Stimulated activated memory B cell treated with anti-CD40 and anti-IgM and Interleukin-4, amounts not matched to agents 10 μg/mL and 1 μg/mL and 100 μg/mL, for 72 hours (primary cell): ENCODE measurements around the gene NELL1.

Experiments used
- ATAC-seq: fragments of 150-1000 bp; cut with Tn5 transposase; 2 replicates; pipeline ENCODE4 v1.10.0; 2021
- H3K27ac Mint-ChIP-seq: one replicate; pipeline ENCODE4 v1.8.0; 2022; ENCODE audit warnings: mild to moderate bottlenecking, mixed read lengths
- H3K27me3 Mint-ChIP-seq: one replicate; pipeline ENCODE4 v1.8.0; 2022; ENCODE audit warnings: mixed read lengths
- H3K36me3 Mint-ChIP-seq: one replicate; pipeline ENCODE4 v1.8.0; 2022; ENCODE audit warnings: mixed read lengths
- H3K4me1 Mint-ChIP-seq: one replicate; pipeline ENCODE4 v1.8.0; 2022; ENCODE audit warnings: mixed read lengths
- H3K4me3 Mint-ChIP-seq: one replicate; pipeline ENCODE4 v1.8.0; 2022; ENCODE audit warnings: mild to moderate bottlenecking, moderate library complexity, mixed read lengths
- H3K9me3 Mint-ChIP-seq: one replicate; pipeline ENCODE4 v1.8.0; 2022; ENCODE audit warnings: mixed read lengths

NELL1 gene

GRCh38 chr11:20912065-20912821 is 242.9 kb downstream of the NELL1 start:
- no peak for ATAC-seq
- no peak overlapping the region for H3K27ac Mint-ChIP-seq
- no peak overlapping the region for H3K4me3 Mint-ChIP-seq
- H3K9me3 Mint-ChIP-seq: peaks cover 4% of the 10 kb centered on the region
- no peaks in the 10 kb centered on the region for H3K27me3 Mint-ChIP-seq
- no peaks in the 10 kb centered on the region for H3K4me1 Mint-ChIP-seq
- H3K36me3 Mint-ChIP-seq: no peaks in the 10 kb centered on the region

DNA sequence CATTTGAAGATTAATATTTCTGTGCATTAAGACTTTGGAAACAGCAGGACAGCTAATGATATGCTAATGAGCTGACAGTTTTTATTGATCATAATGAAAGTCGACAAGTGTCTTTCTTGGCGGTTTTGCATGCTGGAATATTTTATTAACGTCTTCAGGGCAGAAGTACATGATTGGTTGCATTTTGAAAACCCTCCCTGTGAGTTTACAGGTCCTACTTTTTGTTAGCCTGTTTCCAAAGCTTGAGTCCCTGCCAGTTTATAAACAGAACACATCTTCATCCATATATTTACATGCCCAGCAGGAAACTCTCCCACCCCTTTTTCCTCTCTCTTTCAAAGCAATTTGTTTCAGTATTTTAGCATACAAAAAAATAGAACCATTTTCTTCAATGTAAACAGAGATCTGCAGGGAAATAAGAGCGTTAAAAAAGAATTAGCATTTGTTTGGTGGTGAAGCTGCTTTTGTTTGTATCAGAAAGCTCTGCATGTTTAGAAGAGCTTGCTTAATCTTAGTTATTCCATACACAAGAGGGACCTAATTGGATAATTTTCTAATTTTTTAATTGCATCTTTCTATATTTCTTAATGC is 243.6 kb downstream of the NELL1 start:
- H3K36me3 Mint-ChIP-seq: no peaks in the 10 kb centered on the region
- H3K4me1 Mint-ChIP-seq: no peaks in the 10 kb centered on the region
- ATAC-seq: no peak
- no peak overlapping the region for H3K4me3 Mint-ChIP-seq
- no peaks in the 10 kb centered on the region for H3K27me3 Mint-ChIP-seq
- H3K27ac Mint-ChIP-seq: no peak overlapping the region
- peaks cover 4% of the 10 kb centered on the region for H3K9me3 Mint-ChIP-seq

DNA sequence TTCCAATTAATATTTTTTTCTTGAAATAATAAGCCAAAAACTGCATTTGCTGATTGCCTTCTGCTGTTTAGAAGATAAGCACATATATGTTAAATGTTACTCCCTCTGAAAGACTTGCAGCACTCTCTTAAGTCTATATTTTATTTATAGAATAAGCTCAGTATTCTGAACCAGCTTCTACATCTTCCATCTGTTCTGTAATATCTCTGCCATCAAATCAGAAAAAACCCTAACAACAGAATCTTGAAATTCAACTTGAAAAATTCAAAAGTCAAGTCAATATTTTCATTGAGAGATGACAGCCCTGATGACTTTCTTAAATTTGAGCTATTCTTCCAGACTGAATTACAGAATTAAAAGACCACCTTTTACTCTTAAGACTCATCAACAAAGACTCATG is 247.9 kb downstream of the NELL1 start:
- Mint-ChIP-seq H3K9me3 (peaks cover 2% of the 10 kb centered on the region), H3K4me3 (no peak overlapping the region), H3K27me3 (no peaks in the 10 kb centered on the region)

DNA sequence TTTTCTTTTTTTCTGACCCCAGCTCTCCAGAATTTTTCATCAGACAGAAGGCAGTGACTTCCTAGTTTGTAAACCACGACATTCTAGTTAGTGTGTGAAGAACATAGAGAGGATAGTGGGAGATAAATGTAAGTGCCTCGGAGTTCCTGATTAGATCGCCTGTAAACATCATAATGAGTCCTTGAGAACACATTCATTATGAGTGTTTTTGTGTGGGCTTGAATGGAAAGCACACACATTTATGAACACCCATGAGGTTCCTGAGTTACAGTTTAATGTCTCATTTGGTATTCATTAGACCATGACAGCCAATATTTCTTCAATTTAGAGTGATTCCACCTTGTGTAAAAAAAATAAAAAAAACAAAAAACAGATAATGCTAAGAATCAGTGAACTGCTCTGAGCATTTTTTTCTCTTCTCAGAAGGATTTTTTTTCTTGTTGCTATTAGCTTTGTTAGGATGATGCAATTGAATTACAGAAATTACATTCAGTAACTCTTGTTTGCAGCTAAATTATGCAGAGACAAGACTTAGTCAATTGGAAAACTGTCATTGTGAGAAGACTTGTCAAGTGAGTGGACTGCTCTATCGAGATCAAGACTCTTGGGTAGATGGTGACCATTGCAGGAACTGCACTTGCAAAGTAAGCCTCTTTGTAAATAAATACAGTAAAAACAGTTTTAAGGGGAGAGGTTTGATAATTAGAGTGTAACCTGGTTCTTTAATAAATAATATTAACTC is 257.6 kb downstream of the NELL1 start:
- H3K36me3 Mint-ChIP-seq: no peaks in the 10 kb centered on the region
- no peak for ATAC-seq
- no peak overlapping the region for H3K4me3 Mint-ChIP-seq
- no peaks in the 10 kb centered on the region for H3K9me3 Mint-ChIP-seq
- no peaks in the 10 kb centered on the region for H3K27me3 Mint-ChIP-seq
- H3K4me1 Mint-ChIP-seq: no peaks in the 10 kb centered on the region
- H3K27ac Mint-ChIP-seq: no peak overlapping the region

More for the DNA sequence above, 247.9 kb downstream of the NELL1 start:
- no peak for ATAC-seq
- no peaks in the 10 kb centered on the region for H3K36me3 Mint-ChIP-seq
- H3K4me1 Mint-ChIP-seq: no peaks in the 10 kb centered on the region
- no peak overlapping the region for H3K27ac Mint-ChIP-seq

DNA sequence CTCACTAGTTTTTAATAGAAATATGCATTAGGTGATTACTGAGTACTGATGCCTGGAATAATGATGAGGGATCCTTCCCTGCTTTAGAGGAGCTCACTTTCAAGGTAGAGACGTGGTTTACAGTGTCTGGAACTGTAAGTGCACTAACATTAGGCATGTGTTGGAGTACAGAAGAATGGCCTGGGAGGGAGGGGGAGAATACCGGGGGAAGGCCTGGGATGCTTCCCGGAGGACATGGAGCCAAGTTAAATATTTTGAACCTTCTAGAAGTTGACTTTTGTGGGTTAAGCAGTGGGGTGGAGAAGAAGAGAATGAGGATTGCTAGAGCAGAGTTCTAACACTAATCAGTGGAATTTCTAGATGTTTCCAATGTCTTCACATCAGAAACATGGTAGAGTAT is 261.6 kb downstream of the NELL1 start:
- Mint-ChIP-seq H3K27me3 (no peaks in the 10 kb centered on the region), H3K27ac (no peak overlapping the region), H3K9me3 (peaks cover 7% of the 10 kb centered on the region), H3K4me3 (no peak overlapping the region), H3K4me1 (no peaks in the 10 kb centered on the region), H3K36me3 (no peaks in the 10 kb centered on the region)
- no peak for ATAC-seq

DNA sequence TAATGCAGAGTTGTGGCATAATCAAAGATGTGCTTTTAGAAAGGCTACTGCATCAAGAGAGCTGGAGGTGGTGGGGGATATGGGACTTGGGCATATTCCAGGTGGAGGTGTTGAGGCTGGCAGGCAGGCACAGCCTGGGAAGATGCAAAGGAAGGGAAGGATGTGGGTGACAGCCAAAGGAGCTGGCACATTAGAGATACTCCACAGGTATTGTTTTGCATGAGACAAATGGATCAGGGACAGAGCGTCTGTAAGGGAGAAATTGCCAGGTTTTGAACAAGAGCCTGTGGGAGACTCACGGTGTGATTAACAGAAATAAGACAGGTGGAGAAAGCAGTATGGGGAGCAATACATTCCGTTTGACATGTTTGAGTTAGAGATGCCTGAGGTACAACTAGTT is 263.7 kb downstream of the NELL1 start:
- Mint-ChIP-seq H3K27me3 (no peaks in the 10 kb centered on the region), H3K36me3 (no peaks in the 10 kb centered on the region), H3K9me3 (peaks cover 7% of the 10 kb centered on the region), H3K27ac (no peak overlapping the region), H3K4me3 (no peak overlapping the region), H3K4me1 (no peaks in the 10 kb centered on the region)
- no peak for ATAC-seq

GRCh38 chr11:20933958-20934357 is 264.6 kb downstream of the NELL1 start:
- no peaks in the 10 kb centered on the region for H3K27me3 Mint-ChIP-seq
- H3K4me1 Mint-ChIP-seq: no peaks in the 10 kb centered on the region
- H3K9me3 Mint-ChIP-seq: peaks cover 7% of the 10 kb centered on the region

GRCh38 chr11:20934516-20934915 is 265.1 kb downstream of the NELL1 start:
- H3K9me3 Mint-ChIP-seq: peaks cover 7% of the 10 kb centered on the region
- H3K4me3 Mint-ChIP-seq: no peak overlapping the region
- no peaks in the 10 kb centered on the region for H3K27me3 Mint-ChIP-seq
- no peaks in the 10 kb centered on the region for H3K4me1 Mint-ChIP-seq
- H3K27ac Mint-ChIP-seq: no peak overlapping the region
- no peaks in the 10 kb centered on the region for H3K36me3 Mint-ChIP-seq
- no peak for ATAC-seq

More at GRCh38 chr11:20933958-20934357, 264.6 kb downstream of the NELL1 start:
- no peak for ATAC-seq
- H3K36me3 Mint-ChIP-seq: no peaks in the 10 kb centered on the region
- H3K27ac Mint-ChIP-seq: no peak overlapping the region
- H3K4me3 Mint-ChIP-seq: no peak overlapping the region

DNA sequence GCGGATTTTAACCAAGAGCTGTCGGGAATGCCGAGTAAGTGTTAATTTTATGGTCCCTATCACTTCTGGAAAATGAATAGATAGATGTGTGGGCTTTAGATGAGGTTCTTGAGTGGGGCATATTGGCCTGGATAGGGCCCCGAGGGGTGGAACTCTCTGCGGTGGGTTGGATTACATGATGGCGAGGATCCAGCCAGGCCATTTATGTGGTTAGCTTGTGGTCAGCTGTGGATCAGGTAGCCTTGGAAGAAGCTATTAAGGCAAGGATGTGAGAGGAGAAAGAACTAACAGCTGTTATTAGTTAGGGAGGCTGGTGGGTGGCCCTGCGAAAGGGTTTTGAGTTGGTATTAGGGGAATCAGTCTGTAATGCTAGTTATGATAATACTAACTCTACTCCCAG is 268.4 kb downstream of the NELL1 start:
- H3K4me3 Mint-ChIP-seq: no peak overlapping the region
- ATAC-seq: no peak
- H3K27me3 Mint-ChIP-seq: no peaks in the 10 kb centered on the region
- H3K4me1 Mint-ChIP-seq: no peaks in the 10 kb centered on the region
- no peak overlapping the region for H3K27ac Mint-ChIP-seq
- no peaks in the 10 kb centered on the region for H3K36me3 Mint-ChIP-seq
- H3K9me3 Mint-ChIP-seq: peaks cover 7% of the 10 kb centered on the region

GRCh38 chr11:20949585-20949984 is 280.2 kb downstream of the NELL1 start:
- H3K27me3 Mint-ChIP-seq: no peaks in the 10 kb centered on the region
- no peak overlapping the region for H3K4me3 Mint-ChIP-seq
- H3K27ac Mint-ChIP-seq: no peak overlapping the region
- H3K4me1 Mint-ChIP-seq: no peaks in the 10 kb centered on the region
- H3K36me3 Mint-ChIP-seq: no peaks in the 10 kb centered on the region
- no peak for ATAC-seq
- no peaks in the 10 kb centered on the region for H3K9me3 Mint-ChIP-seq

DNA sequence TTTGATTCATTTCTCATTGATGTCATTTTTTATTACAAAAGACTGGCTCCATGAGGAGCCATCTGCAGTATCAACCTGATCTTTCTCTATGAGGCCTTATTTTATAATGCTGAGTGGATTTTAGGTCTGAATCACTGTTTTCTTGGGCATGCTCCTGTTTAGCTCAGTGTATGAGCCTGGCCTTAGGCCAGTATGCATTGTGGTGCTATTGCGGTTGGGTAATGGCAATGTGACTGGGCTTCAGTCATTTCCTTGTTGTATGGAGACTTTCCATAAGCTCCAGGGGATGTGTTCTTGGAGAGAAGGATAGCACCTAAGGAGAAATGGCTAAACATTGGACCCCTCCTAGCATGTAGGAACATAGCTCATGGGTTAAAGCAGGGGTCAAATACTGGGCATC is 293.2 kb downstream of the NELL1 start:
- no peak for ATAC-seq
- no peak overlapping the region for H3K27ac Mint-ChIP-seq
- peaks cover 6% of the 10 kb centered on the region for H3K9me3 Mint-ChIP-seq
- H3K27me3 Mint-ChIP-seq: no peaks in the 10 kb centered on the region
- no peaks in the 10 kb centered on the region for H3K36me3 Mint-ChIP-seq
- H3K4me3 Mint-ChIP-seq: no peak overlapping the region
- no peaks in the 10 kb centered on the region for H3K4me1 Mint-ChIP-seq

DNA sequence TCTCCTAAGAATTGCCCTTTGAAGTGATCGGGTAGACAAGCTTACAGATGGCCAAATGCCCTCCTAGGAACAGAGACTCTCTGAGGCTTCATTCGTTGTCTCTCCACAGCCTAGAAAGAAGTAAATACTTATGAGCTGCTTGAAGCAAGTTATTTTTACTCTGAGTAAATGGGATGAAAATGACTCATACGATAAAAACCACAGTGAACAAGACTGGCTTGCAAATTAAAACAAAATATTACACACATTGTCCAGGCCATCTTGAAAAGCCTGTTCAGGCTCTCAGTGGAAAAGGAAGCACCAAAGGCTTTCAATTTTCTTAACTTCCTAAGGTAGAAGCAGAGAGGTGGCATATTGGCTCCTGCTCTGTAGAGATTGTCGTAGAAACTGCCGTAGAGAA is 294.2 kb downstream of the NELL1 start:
- H3K9me3 Mint-ChIP-seq: peaks cover 4% of the 10 kb centered on the region
- no peaks in the 10 kb centered on the region for H3K27me3 Mint-ChIP-seq
- ATAC-seq: no peak
- H3K4me3 Mint-ChIP-seq: no peak overlapping the region
- H3K4me1 Mint-ChIP-seq: no peaks in the 10 kb centered on the region
- H3K27ac Mint-ChIP-seq: no peak overlapping the region
- no peaks in the 10 kb centered on the region for H3K36me3 Mint-ChIP-seq

- Mint-ChIP-seq H3K9me3 (peaks cover 2% of the 10 kb centered on the region), H3K4me1 (no peaks in the 10 kb centered on the region)
Observed at GRCh38 chr11:20964985-20965384, 295.6 kb downstream of the NELL1 start.

DNA sequence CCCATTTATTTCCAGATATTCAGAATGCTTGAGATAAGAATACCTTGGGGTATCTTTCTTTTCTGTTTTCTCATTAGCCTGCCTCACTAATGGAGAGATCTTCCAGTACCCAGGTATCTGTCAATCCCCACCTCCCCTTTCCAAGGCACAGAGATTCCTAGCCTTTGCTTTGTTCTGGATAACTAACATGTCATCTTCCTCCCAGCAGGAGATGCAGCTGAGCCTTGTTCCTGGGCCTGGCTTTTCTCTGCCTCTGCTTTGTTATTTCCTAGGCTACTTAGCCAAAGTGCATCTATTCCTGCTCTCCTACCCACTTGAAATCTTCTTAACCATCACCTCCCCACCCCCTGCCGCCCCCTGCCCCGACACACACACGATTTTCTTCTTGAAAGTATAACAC is 297.1 kb downstream of the NELL1 start:
- no peaks in the 10 kb centered on the region for H3K36me3 Mint-ChIP-seq
- peaks cover 2% of the 10 kb centered on the region for H3K9me3 Mint-ChIP-seq
- H3K4me1 Mint-ChIP-seq: no peaks in the 10 kb centered on the region
- H3K4me3 Mint-ChIP-seq: no peak overlapping the region
- no peak overlapping the region for H3K27ac Mint-ChIP-seq
- no peaks in the 10 kb centered on the region for H3K27me3 Mint-ChIP-seq
- no peak for ATAC-seq

More at GRCh38 chr11:20964985-20965384, 295.6 kb downstream of the NELL1 start:
- no peaks in the 10 kb centered on the region for H3K27me3 Mint-ChIP-seq
- no peaks in the 10 kb centered on the region for H3K36me3 Mint-ChIP-seq
- no peak overlapping the region for H3K27ac Mint-ChIP-seq
- H3K4me3 Mint-ChIP-seq: no peak overlapping the region
- no peak for ATAC-seq

DNA sequence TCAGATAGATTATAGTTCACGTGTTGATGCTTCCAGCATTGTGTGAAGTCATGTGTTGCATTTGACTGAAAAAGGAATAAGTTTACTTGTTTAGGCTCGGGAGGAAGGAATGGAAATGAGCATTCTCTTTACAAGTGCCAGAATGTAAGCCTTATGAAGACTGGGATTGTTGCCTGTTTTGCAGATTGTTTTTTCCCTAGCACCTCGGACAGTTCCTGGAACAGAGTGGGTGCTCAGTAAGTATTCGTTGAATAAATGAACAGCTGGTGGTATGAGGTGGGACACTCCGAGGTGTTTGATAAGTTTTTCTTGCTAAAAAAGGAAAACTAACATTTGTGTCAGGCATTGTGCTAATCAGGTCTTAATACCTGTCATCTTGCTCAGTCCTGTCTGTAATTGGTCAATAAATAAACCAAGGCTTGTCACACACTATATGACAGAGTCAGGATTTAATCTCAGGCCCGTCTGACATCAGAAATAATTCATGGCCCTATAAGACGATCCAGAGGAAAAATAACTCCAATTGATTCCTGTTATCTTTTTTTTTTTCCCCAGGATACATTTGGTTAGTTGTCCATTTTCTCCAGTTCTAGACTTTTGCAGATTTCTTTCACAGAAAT is 304.7 kb downstream of the NELL1 start:
- H3K4me1 Mint-ChIP-seq: no peaks in the 10 kb centered on the region
- ATAC-seq: no peak
- H3K4me3 Mint-ChIP-seq: no peak overlapping the region
- H3K27me3 Mint-ChIP-seq: no peaks in the 10 kb centered on the region
- H3K9me3 Mint-ChIP-seq: peaks cover 4% of the 10 kb centered on the region
- H3K36me3 Mint-ChIP-seq: no peaks in the 10 kb centered on the region
- no peak overlapping the region for H3K27ac Mint-ChIP-seq
